CD4-positive, alpha-beta T cell treated with Interleukin-17A for 1 hour (primary cell): Measurements from ENCODE around the gene EPHB6.

Source experiments
- DNase-seq: peaks from one replicate; pipeline ENCODE4 v3.0.0-alpha.2; 2020

The EPHB6 gene

DNA sequence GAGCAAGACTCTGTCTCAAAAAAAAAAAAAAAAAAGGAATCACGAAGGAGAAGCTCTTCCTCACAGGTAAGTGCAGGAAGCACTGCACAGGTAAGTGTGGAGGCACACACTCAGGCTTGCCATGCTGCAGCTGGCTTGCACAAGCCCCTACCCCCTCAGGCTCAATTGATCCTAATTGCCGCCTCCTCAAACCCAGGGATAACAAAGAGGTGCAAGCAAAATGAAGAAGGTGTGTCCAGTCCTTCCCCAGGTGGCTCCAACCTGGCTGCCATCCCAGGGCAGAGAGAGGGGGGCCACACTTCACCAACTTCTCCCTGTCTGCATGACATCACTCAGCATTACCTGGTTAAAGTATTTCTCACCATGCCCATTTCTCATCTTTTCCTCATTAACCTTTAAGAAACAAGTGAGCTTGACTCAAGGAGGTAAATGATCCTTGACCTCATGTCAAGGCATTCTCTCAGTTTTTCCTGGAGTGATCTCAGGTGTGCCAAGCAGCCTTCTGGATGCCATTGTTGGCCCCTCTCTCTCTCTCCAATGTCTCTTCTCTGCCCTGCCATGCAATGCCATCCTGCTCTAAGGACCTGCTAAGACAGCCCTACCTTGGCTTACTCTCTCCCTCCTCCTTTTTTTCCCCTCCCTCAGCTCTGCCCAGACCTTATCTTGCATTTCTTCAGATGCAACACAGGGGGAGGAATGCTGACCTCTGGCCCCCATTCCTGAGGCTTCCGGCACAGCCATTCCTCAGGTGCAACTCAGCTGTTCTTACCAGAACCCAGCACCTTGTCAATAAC, 43.7 kb downstream of the EPHB6 start:
- DNase-seq = no peak

DNA sequence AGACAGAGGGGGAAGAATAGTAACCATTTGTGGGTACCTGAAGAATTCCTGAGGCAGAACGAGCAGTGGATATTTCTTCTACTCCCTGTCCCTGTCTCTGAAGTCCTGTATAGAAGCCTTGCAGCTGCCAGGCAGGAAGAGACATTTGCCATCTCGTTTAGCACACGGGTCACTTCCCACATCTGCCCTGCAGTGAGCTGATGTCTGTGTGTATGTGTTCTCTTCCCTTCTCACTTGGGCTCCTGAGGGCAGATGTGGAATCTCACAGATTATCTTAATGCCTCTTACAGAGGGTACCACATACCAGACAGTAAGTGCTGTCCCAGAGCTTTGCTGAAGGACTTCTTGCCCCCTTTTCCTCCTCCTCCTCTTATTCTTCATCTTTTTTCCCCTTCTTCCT, 44.8 kb downstream of the EPHB6 start:
- no peak for DNase-seq

DNA sequence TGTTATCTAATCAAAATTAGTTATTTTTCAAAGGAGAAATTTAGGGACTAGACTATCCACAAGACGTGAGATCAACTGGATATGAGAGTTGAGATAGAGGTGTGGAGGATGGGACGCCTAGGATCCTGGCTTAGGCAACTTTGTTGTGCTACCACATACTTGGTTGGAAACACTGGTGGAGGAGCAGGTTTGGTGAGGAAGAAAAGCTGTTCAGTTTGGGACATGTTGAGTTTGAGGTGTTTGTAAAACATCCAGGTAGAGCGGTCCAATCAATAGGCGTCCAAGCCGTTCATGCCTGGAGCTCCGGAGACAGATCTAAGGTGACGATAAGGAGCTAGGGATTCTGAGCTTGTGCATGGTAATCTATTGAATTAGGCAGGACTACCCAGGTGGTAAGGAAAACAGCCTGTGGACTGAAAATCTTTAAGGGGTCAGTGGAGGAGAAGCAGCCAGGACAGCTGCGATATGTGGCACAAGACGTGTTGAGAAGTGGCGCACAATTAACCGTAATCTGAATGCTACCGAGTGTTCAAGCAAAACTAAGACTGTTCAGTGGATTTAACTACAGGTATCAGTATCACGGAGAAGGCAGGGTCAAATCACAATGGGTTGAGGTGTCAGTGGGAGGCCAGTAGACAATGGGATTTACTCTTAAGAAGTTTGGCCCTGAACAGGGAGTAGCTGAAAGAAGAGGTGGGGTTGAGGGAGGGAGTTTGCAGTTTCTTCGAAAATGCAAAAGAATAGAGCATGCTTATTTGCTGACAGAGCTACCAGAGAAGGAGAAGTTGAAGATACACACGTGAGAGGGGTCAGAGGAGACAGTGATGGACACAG, 46.8 kb downstream of the EPHB6 start:
- no peak for DNase-seq

DNA sequence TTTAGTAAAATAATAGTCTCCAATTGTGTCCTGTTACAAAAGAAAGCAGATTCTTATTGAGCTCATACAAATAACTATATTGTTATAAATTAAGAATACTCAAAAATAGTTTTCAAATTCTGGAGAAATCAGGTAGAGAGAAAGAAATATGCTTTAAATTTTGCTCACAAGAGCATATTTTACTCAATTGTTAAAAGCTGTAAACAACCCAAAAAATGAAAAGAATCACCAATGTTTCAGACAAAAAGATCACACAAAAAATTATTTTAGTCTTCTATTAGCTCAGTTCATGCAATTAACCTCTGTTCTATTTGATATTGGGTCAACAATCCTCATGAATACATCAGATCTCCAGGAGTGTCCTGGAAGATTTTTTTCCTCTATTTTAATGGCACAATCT, 49.3 kb downstream of the EPHB6 start:
- no peak for DNase-seq

DNA sequence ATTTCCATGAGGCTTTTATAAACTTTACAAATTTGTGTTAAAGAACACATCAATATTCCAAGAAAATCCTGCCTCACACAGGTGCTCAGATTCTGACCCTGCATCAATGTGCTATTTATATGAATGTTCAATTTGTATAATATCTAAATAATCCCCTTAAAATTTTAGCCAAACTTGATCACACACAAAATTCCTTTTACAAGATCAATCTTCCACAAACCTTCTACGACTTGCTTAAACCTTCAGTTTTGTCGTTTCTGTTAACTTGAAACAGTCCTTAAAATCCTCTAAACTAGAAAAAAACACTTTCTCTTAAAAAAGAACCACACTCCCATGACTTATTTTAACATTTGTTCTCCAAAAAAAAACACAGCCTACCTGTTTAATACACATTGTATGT, 50.9 kb downstream of the EPHB6 start:
- no peak for DNase-seq

DNA sequence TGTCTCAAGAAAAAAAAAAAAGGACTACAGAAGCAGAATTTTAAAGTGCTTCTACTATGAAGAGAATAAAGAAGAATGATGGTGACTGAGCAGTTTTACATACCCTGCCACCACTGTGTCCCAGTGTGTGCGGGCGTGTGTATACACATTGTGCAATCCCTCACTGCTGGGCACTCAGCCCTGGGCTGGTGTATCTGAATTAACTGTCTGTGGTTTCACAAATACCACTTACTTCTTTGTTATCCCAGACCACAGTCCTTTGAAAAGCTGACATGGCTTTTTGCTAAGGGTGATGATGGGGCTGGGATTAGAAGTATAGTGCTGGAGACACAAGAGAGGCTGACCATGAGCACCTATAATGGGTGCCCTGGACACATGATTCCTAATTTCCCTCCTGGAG, 51.8 kb downstream of the EPHB6 start:
- no peak for DNase-seq

DNA sequence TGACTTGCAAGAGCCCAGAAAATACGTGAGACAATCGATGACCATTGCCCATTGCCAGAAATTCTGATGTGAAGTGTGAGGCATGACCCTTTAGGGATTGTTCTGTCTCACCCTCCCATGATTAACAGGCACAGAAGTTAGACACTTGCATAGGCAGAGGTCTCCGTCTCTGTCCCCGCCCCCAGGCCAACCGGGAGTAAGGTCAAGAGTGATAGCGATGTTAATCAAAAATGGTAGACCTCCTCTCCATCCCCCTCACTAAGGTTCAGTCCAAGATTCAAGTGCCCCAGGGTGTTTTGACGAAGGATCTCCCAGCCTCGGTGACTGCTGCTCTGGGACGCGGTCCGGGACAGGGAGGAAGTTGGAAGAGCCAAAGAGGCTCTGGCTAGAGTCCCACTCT, 53.4 kb downstream of the EPHB6 start:
- DNase-seq = no peak

DNA sequence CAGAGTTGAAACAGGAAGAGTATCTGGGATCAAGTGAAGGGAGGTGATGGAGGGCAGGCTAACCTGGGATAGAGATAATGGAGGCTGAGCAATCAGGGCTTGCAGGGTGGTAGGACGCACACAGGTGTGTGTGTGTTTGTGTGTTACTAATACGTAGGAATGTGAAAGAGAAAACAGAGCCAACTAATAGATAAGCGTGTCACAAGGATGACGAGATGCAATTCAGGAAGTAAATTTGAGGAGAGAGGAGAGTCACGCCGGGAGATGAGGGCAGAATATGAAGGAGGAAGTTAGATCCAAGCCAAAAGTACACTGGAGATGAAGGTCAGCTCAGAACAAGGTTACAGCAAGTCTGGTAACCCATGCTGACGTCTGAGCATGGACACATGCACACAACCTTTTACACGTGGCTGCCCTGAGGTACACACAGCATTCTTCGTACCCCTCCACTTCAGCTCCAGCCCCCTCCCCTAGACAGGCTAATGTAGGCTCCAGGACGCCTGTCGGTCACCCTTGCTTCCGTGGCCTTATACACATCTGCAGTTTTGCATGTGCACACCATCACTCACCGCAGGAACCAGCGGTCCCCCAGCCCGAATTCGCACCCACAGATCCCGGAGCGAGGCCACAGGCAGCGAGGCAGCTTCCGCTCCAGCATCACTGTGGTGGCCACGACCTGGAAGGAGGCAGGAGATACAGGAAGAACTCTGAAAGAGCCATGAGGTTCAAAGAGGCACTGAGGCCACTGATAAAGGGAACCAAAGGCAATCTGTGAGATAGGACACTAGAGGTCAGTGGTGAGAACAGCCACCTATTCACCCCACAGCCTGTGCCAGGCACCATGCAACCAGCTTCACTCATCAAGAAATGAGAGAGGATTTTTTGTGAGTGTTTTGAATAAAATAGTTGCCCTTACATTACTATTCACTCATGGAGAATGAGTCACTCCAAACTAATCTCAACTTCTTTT, 54.3 kb downstream of the EPHB6 start:
- DNase-seq = peak; percentile 7

DNA sequence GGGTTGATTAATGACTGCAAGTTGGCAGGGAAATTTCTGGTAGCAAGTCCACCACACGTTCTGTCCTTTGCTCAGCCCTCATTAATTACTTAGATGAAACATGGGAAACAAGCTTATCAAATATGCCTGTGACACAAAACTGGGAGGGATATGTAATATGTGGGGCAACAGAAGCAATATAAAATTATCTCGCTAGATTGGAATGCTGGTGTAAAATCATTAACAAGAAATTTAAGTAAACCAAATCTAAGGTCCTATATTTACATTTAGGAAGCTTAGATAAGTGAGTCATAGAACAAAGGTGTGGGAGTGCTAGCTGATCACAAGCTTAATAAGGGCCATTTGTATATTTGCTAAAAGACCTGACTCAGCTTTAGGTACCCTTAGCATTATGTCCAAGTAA, 55.2 kb downstream of the EPHB6 start:
- DNase-seq = no peak

DNA sequence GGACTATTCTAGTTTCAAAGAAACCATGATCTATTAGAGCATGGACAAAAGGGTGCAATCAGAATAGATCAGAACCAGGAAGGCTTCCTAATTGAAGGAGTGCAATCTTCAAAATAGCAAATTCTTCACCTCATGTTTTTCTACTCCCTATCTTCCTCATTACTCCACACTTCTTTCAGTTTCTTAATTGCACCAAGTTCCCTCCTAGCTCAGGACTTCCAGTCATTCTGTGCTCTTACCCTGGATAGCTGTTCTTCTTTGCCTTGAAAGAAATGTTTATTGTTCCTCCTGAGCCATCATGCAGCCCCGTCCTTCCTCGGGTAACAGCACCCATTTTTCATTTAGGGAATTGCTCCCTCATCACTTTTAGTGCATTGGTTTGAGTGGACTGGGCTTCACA, 55.6 kb downstream of the EPHB6 start:
- no peak for DNase-seq

DNA sequence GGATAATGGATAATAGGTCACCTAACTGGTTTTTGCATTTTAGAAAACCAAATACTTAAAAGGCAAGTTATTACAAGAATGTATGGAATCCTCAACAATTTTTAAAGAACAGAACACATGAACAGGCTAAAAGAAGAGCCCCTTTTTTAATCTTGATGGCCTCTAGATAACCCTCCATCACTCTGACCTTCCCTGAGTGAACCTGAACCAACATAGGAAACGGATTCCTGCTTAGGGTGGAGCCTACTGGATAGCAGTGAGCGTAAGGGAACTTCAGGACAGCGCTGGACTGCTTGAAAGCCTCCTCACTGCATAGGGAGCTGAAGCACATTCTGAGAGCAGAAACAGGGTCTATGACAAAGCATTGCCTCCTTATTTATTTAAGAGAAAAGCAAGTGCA, 58.2 kb downstream of the EPHB6 start:
- DNase-seq = no peak

DNA sequence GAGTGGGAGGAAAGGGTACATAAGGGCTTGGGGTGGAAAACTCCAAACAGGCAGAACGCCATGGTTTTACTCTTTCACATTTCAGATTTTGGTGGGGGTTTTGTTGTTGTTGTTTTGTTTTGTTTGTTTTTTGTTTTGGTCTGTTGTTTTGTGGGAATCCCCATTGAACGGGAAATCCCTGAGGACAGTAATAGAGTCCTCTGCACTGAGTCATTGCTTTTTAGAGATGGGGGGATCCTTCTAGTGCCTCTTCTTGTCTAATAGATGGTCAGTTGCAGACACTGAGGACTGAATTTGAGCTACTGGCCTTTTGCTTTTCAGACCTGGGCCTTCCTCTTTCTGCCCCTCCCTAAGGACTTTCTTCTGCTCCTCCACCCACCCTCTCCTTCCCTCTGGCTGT, 58.7 kb downstream of the EPHB6 start:
- no peak for DNase-seq

DNA sequence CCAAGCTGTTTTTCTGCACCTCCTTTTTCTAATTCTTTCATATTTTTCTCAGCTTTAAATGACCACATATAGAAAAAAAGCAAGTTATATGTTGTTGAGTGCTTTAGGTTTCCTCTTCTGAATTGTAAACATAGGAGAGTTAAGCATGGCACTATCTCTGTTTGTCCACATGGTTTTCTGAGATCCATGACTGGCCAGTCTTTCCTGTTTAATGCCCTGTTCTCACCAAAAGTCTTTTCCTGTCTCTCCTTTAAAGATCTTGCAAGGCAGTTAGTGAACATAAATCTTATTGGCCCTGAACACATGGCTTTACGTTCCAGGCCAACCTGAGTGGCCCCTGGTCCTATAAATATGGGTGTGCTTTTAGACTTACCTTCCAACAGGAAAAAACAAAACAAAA, 59.2 kb downstream of the EPHB6 start:
- no peak for DNase-seq

DNA sequence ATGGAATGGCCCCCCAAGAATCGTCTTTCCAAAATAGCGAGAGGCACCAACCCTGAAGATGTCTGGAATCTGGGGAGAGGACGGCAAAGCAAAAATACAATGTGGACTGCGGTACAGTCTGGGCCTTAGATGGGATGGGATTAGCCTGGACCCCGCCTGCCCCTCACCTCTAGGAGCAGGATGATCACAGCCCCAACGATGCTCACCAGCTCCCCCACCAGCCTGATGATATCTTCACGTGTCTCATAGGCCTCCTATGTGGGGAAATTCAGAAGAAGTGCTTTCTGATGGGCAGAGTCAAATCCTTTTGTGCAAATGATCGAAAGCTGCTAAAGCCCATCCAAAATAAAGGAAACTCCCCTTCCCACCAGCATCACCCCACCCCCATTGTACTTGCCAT, 60.4 kb downstream of the EPHB6 start:
- DNase-seq = no peak

DNA sequence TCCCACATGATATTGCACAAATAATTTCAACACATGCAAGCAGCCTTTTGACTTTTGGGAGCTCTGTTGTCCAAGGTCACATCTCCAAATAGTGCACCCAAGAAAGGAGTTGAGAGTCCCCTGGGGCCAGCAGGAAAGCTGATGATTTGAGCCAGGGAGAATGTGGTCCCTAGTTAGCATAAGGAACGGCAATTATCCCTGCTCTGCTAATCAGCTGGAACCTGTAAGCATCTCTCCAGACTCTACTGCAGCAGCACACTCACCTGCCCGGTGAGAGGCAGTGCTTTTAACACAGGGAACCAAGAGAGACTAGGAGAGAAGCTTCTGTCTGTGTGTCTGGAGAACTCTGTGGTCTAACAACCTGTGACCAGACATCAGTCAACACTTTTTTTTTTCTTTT, 61.6 kb downstream of the EPHB6 start:
- no peak for DNase-seq

DNA sequence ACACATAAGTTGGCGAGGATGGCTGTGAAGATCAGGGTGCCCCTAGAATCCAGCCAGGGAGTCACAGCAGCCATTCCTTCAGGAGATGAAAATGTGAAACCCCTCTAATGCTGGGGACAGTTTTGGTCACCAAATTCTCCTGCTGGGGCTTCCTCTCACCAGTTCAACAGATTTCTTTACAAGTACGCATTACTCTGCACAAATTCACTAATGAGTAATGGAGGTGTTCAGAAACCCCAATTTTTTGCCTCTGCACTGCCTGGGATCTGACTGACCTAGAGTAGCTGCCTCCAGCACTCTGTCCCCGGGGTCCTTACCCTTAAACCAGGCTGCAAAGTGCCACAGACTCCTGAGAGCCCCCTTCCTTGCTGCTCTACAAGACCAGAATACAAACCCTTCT, 62.6 kb downstream of the EPHB6 start:
- DNase-seq = no peak

DNA sequence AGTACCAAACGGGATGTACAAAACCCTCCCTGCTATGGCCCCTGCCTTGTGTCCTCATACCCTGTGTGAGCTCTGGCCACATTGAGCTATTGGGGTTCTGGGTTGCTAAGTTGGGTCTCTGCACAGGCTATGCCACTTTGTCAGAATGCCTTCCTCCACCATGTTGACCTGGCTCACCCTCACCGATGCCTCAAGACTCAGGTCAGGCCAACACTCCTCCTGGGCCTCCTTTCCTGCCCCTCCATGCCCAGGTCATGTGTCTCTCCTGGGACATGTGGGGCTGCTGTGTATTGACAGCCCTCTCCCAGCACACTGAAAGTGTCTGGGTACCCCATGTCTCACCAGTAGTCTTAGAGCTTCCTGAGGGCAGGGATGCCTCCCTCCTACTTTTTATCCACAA, 64.0 kb downstream of the EPHB6 start:
- DNase-seq = no peak

DNA sequence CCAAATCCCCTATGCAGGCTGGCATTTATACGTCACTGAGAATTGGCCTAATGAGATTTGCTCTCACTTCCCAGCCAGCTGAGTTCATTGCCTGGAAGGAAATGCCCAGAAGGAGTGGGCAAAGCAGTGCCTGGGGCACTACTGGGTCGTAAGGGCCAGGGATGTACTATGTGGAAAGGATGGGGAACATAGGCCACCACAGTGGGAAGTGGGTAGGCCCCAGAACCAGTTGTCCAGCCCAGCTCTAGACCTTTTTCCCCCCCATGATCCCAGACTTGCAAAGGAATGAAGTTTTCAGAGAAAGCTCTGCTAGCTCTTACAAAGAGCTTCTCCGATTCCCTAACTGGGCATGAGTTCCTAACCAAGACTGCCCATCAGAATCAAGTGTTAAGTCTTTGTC, 64.8 kb downstream of the EPHB6 start:
- no peak for DNase-seq
